Lung microvascular endothelial cell (primary cell): ENCODE measurements around the gene CINP. TPM values are rescaled to one million over a fixed set of nuclear protein-coding genes. Genes with fewer than 3 reads are reported as not detected.
A peak's percentile ranks its signal among the peaks of the same experiment; 100 is the strongest.

Source experiments
- DNase-seq, 2 donors: peaks; one replicate each; pipeline versions ENCODE4 v3.0.0 to v3.0.0-alpha.2; 2010; ENCODE audit warnings: low read depth in 2 of 2
- total RNA-seq: library from RNA; depleted of rRNA; stranded (reverse); fragments of >200 nt; gene quantifications from 2 replicates; pipeline ENCODE4 v1.2.1, GENCODE V29; 2014

CINP gene
- 41.7 and 44.5 TPM in 2 replicates for total RNA-seq

- peak; percentile 96 to 97 for DNase-seq
Observed at GRCh38 chr14:102362545-102363181, at the start of gene CINP, which contains the start of gene TECPR2. TSS of gene CINP (minus strand) at chr14:102362890. CDS start at chr14:102362851, 39 bp downstream. TSS of gene TECPR2 (plus strand) at chr14:102362941. CDS start at chr14:102376722, 13,781 bp downstream.

GRCh38 chr14:102408724-102409123 is 46.0 kb upstream of the CINP start:
- no peak for DNase-seq

GRCh38 chr14:102407258-102407657 is 44.6 kb upstream of the CINP start:
- DNase-seq, result no peak

- no peak for DNase-seq
Observed at GRCh38 chr14:102403028-102403427, 40.3 kb upstream of the CINP start.

- no peak for DNase-seq
Observed at GRCh38 chr14:102396521-102396920, 33.8 kb upstream of the CINP start.

- peak in 1 of 2 donors; percentile 24 for DNase-seq
Observed at GRCh38 chr14:102394717-102395375, 32.2 kb upstream of the CINP start.

- DNase-seq, result no peak
Observed at GRCh38 chr14:102392506-102392905, 29.8 kb upstream of the CINP start.

- peak; percentile 47 to 69 for DNase-seq
Observed at GRCh38 chr14:102390064-102390855, 27.6 kb upstream of the CINP start.

GRCh38 chr14:102389246-102389645 is 26.6 kb upstream of the CINP start:
- no peak for DNase-seq

- no peak for DNase-seq
Observed at GRCh38 chr14:102387086-102387485, 24.4 kb upstream of the CINP start.

GRCh38 chr14:102378830-102379229 is 16.1 kb upstream of the CINP start:
- DNase-seq, result no peak

GRCh38 chr14:102377696-102378095 is 15.0 kb upstream of the CINP start:
- DNase-seq, result no peak

GRCh38 chr14:102375119-102375518 is 12.4 kb upstream of the CINP start:
- no peak for DNase-seq

GRCh38 chr14:102374264-102374663 is 11.6 kb upstream of the CINP start:
- no peak for DNase-seq

GRCh38 chr14:102373110-102373509 is 10.4 kb upstream of the CINP start:
- DNase-seq, result no peak

- DNase-seq, result no peak
Observed at GRCh38 chr14:102371361-102371760, 8.7 kb upstream of the CINP start.

GRCh38 chr14:102370305-102370809 is 7.7 kb upstream of the CINP start:
- DNase-seq, result no peak

- DNase-seq, result peak in 1 of 2 donors; percentile 52
Observed at GRCh38 chr14:102363182-102363943, 673 bp upstream of the CINP start.

- peak in 1 of 2 donors; percentile 41 for DNase-seq
Observed at GRCh38 chr14:102362084-102362483, 606 bp downstream of the CINP start.

- no peak for DNase-seq
Observed at GRCh38 chr14:102360388-102360787, 2.3 kb downstream of the CINP start.

GRCh38 chr14:102359341-102359740 is 3.3 kb downstream of the CINP start:
- DNase-seq, result no peak
